PC-9 (cell line): ENCODE results near the gene KRT27. TPM values are rescaled to one million over a fixed set of nuclear protein-coding genes. Genes with fewer than 3 reads are reported as not detected.

Experiments
- BruUV-seq: library from RNA; stranded (reverse); fragments of 400-500 nt; replicated peaks from 2 replicates; lab custom pipeline; 2021; lab: Mats Ljungman, UMichigan
- CTCF ChIA-PET: fragments of 300-600 bp; sonication (Branson Sonifier 250); formaldehyde crosslinking; loops from one replicate; lab custom pipeline; 2022; ENCODE audit warnings: antibody characterized with exemption; lab: Charles Lee
- POLR2A ChIA-PET: fragments of 300-600 bp; sonication (Branson Sonifier 250); formaldehyde crosslinking; loops from one replicate; lab custom pipeline; 2022; ENCODE audit warnings: antibody characterized with exemption; ENCODE audit not compliant: unreplicated experiment; lab: Charles Lee
- DNase-seq, 2 experiments: peaks; one replicate each; pipeline versions ENCODE4 v3.0.0 to v3.0.0-alpha.2; 2015 to 2022; ENCODE audit warnings: mixed read lengths in 1 of 2
- H2AFZ ChIP-seq: fragments of 200-600 bp; sonication (generic); 2 replicates; pipeline ENCODE4 v1.8.1; 2017; ENCODE audit warnings: antibody characterized with exemption
- H3F3A ChIP-seq: fragments of 200-600 bp; sonication (generic); 2 replicates; pipeline ENCODE4 v1.8.1; 2017; ENCODE audit warnings: antibody characterized with exemption, mild to moderate bottlenecking, low read depth; ENCODE audit not compliant: insufficient read depth
- H3K27ac ChIP-seq: fragments of 200-600 bp; sonication (generic); 2 replicates; pipeline ENCODE4 v1.6.1; 2016; ENCODE audit warnings: mixed run types
- H3K27me3 ChIP-seq: fragments of 200-600 bp; sonication (generic); 2 replicates; pipeline ENCODE4 v1.6.1; 2016; ENCODE audit warnings: low read depth, mixed run types; ENCODE audit not compliant: insufficient read depth
- H3K36me3 ChIP-seq: fragments of 200-600 bp; sonication (generic); 2 replicates; pipeline ENCODE4 v1.6.1; 2016; ENCODE audit warnings: low read depth, mixed run types
- H3K4me1 ChIP-seq: fragments of 200-600 bp; sonication (generic); replicated peaks from 2 replicates; pipeline ENCODE4 v1.6.1; 2016; ENCODE audit warnings: mixed run types; ENCODE audit not compliant: insufficient read depth
- H3K4me2 ChIP-seq: fragments of 200-600 bp; sonication (generic); 2 replicates; pipeline ENCODE4 v1.6.1; 2017; ENCODE audit warnings: mixed run types
- H3K4me3 ChIP-seq: fragments of 200-600 bp; sonication (generic); 2 replicates; pipeline ENCODE4 v1.6.1; 2016; ENCODE audit warnings: mixed run types
- H3K79me2 ChIP-seq: fragments of 200-600 bp; sonication (generic); 2 replicates; pipeline ENCODE4 v1.6.1; 2017; ENCODE audit warnings: low read depth, mixed run types
- H3K9me2 ChIP-seq: fragments of 200-600 bp; sonication (generic); 2 replicates; pipeline ENCODE4 v1.8.1; 2017; ENCODE audit warnings: mild to moderate bottlenecking; ENCODE audit not compliant: insufficient read depth
- H3K9me3 ChIP-seq: fragments of 200-600 bp; sonication (generic); 2 replicates; pipeline ENCODE4 v1.8.1; 2016; ENCODE audit warnings: low read depth; ENCODE audit not compliant: insufficient read depth
- H4K20me1 ChIP-seq: fragments of 200-600 bp; sonication (generic); 2 replicates; pipeline ENCODE4 v1.8.1; 2017; ENCODE audit not compliant: insufficient read depth
- EZH2 ChIP-seq: fragments of 200-600 bp; sonication (generic); IDR thresholded peaks from 2 replicates; pipeline ENCODE4 v1.8.0; 2017; ENCODE audit warnings: antibody characterized with exemption, low read depth
- intact Hi-C: fragments of 100-400 bp; cut with micrococcal nuclease; formaldehyde crosslinking; loops from one replicate; pipeline ENCODE4 v1.10.0; 2022; ENCODE audit not compliant: unreplicated experiment
- total RNA-seq: library from RNA; stranded (reverse); gene quantifications from 2 replicates; pipeline ENCODE4 v1.2.3, GENCODE V29; 2021
- TF ChIP-seq, protein P1 (sequence below): fragments of 200-600 bp; sonication (generic); conservative IDR thresholded peaks from 2 replicates; pipeline ENCODE4 v1.6.1; 2017; ENCODE audit warnings: mixed run types, antibody characterized with exemption, mild to moderate bottlenecking, moderate library complexity

The KRT27 gene
- total RNA-seq, 1 experiment from 2014 or later, result not detected

DNA sequence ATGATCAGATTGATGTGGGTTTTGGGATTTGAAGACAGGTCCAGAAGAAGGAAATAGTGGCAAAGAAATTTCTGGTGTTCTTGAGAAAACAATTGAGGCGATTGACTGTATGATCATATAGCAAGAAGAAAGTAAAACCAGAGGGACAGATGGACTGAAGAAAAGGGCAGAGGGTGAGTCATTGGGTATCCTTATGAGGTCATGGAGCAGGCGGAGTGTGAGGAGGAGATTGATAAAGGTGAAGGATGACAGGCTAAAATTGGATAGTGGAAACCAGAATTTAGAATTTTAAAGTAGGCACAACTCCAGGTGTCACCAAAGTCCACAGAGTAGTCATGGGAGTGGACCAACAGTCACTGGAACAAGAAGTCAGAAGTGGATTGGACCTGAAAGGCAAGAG, 18.8 kb upstream of the KRT27 start:
- Histone ChIP-seq H3F3A (peaks cover 9% of the 10 kb centered on the region; the same call in 1 of the 2 replicates), H3K4me3 (no peak overlapping the region), H3K9me2 (no peaks in the 10 kb centered on the region), H3K9me3 (no peaks in the 10 kb centered on the region; the same call in 1 of the 2 replicates), H3K79me2 (no peaks in the 10 kb centered on the region), H3K27ac (no peak overlapping the region), H3K4me1 (peaks cover 9% of the 10 kb centered on the region), H4K20me1 (no peaks in the 10 kb centered on the region), H3K27me3 (no peaks in the 10 kb centered on the region), H3K4me2 (no peak overlapping the region), H3K36me3 (no peaks in the 10 kb centered on the region), H2AFZ (no peak overlapping the region)
- DNase-seq, result no peak
- POLR2A ChIA-PET, result no interaction called here
- intact Hi-C loops, result loop anchor here (5.0 kb wide), 2 partner anchors 606 to 846 kb away; no protein-coding TSS in a partner anchor
- CTCF ChIA-PET, result no interaction called here
- BruUV-seq, result no TSS peak
- TF ChIP-seq, protein P1, sequence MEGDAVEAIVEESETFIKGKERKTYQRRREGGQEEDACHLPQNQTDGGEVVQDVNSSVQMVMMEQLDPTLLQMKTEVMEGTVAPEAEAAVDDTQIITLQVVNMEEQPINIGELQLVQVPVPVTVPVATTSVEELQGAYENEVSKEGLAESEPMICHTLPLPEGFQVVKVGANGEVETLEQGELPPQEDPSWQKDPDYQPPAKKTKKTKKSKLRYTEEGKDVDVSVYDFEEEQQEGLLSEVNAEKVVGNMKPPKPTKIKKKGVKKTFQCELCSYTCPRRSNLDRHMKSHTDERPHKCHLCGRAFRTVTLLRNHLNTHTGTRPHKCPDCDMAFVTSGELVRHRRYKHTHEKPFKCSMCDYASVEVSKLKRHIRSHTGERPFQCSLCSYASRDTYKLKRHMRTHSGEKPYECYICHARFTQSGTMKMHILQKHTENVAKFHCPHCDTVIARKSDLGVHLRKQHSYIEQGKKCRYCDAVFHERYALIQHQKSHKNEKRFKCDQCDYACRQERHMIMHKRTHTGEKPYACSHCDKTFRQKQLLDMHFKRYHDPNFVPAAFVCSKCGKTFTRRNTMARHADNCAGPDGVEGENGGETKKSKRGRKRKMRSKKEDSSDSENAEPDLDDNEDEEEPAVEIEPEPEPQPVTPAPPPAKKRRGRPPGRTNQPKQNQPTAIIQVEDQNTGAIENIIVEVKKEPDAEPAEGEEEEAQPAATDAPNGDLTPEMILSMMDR, result no peak
- no peak for TF ChIP-seq EZH2

DNA sequence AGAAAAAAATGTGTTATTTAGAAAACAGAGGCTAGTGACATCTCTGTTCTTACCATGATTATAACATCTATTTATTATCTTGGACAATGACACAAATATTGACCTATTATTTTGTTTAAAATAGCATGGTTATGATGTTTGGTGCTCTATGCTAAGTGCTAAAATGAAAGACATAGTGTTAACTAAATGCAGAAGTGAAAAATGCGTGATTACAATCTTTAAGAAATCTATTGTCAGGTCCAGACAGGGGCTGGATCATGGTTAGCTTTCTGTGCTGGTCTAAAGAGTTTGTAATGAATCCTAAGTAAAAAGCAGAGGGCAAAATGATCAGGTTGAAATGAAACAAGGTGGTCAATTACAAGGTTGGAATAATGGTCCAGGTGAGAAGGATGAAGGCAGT, 18.0 kb upstream of the KRT27 start:
- H3K79me2 ChIP-seq, result no peaks in the 10 kb centered on the region
- H3K27me3 ChIP-seq, result no peaks in the 10 kb centered on the region
- BruUV-seq, result no TSS peak
- no peaks in the 10 kb centered on the region; the same call in 1 of the 2 replicates for H3K9me3 ChIP-seq
- no peak overlapping the region for H3K27ac ChIP-seq
- H3K4me1 ChIP-seq, result peaks cover 9% of the 10 kb centered on the region
- POLR2A ChIA-PET, result no interaction called here
- no peak overlapping the region for H3K4me2 ChIP-seq
- intact Hi-C loops, result loop anchor here (5.0 kb wide), 2 partner anchors 607 to 847 kb away; no protein-coding TSS in a partner anchor
- H2AFZ ChIP-seq, result no peak overlapping the region
- no peaks in the 10 kb centered on the region for H3K9me2 ChIP-seq
- no peak overlapping the region for H3K4me3 ChIP-seq
- peaks cover 9% of the 10 kb centered on the region; the same call in 1 of the 2 replicates for H3F3A ChIP-seq
- TF ChIP-seq, protein P1, result no peak
- TF ChIP-seq EZH2, result no peak
- CTCF ChIA-PET, result no interaction called here
- no peaks in the 10 kb centered on the region for H4K20me1 ChIP-seq
- no peaks in the 10 kb centered on the region for H3K36me3 ChIP-seq
- no peak for DNase-seq

DNA sequence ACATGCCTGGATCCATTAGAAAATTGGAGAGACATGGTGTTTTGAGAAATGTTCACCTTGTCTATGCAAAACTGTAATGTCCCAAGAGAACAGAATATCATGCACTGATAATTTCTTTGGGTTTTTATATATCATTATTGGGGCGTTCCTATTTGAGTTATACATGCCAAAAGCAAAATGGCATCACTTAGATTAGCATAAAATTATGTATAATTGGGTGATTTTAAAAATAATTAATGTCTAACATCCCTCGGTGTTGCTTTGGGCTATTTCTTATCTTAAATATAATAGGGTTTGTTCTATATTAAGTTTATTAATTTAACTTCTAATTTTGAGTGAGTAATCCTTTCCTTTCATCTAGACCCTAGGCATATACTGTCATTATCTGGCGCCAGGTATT, 17.5 kb upstream of the KRT27 start, which contains the start of gene KRT28:
Gene KRT28 (minus strand): TSS at position 101 of the 400 bp plus-strand sequence. CDS start 66 bp downstream, at position 35.
- DNase-seq, result no peak
- H3K27ac ChIP-seq, result no peak within 1 kb of the TSS
- no peaks in the 10 kb centered on the region for H3K27me3 ChIP-seq
- H3K9me2 ChIP-seq, result no peaks in the 10 kb centered on the region
- peaks cover 9% of the 10 kb centered on the region for H3K4me1 ChIP-seq
- no peak within 1 kb of the TSS for H3K4me2 ChIP-seq
- POLR2A ChIA-PET, result no interaction called here
- H4K20me1 ChIP-seq, result no peaks in the 10 kb centered on the region
- CTCF ChIA-PET, result no interaction called here
- H3K79me2 ChIP-seq, result no peaks in the 10 kb centered on the region
- no peaks in the 10 kb centered on the region; the same call in 1 of the 2 replicates for H3K9me3 ChIP-seq
- TF ChIP-seq, protein P1, result no peak
- TF ChIP-seq EZH2, result no peak
- no peak within 1 kb of the TSS for H3K4me3 ChIP-seq
- intact Hi-C loops, result loop anchor here (5.0 kb wide), 2 partner anchors 607 to 847 kb away; no protein-coding TSS in a partner anchor
- no TSS peak for BruUV-seq
- no peak within 1 kb of the TSS for H2AFZ ChIP-seq
- H3F3A ChIP-seq, result peaks cover 9% of the 10 kb centered on the region; the same call in 1 of the 2 replicates
- H3K36me3 ChIP-seq, result no peaks in the 10 kb centered on the region
